ENCODE results near the gene BEND3.

DNA sequence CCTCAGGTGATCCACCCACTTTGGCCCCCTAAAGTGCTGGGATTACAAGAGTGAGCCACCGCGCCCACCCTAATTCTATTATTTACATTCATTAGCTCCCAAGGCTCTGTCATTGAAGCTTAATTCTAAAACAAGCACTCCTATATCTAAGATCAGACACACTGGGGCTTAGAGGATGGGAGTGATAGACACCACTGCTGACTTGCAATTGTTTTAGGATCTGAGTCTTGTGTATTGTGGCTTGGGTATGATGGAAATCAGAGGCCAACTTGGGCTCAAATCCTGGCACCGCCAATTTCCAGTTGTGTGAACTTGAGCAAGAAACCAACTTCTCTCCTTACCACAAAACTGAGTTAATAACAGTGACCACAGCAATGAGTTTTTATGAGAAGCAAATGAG, 52.6 kb downstream of the BEND3 start:
- TF ChIP-seq, protein P1, sequence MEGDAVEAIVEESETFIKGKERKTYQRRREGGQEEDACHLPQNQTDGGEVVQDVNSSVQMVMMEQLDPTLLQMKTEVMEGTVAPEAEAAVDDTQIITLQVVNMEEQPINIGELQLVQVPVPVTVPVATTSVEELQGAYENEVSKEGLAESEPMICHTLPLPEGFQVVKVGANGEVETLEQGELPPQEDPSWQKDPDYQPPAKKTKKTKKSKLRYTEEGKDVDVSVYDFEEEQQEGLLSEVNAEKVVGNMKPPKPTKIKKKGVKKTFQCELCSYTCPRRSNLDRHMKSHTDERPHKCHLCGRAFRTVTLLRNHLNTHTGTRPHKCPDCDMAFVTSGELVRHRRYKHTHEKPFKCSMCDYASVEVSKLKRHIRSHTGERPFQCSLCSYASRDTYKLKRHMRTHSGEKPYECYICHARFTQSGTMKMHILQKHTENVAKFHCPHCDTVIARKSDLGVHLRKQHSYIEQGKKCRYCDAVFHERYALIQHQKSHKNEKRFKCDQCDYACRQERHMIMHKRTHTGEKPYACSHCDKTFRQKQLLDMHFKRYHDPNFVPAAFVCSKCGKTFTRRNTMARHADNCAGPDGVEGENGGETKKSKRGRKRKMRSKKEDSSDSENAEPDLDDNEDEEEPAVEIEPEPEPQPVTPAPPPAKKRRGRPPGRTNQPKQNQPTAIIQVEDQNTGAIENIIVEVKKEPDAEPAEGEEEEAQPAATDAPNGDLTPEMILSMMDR (IDR thresholded peaks at IDR 0.05; ENCODE audit: low read depth, low read length) = no peak
- TF ChIP-seq MYC (IDR thresholded peaks at IDR 0.05; ENCODE audit: low read depth, low read length) = no peak
- TF ChIP-seq, protein P2, sequence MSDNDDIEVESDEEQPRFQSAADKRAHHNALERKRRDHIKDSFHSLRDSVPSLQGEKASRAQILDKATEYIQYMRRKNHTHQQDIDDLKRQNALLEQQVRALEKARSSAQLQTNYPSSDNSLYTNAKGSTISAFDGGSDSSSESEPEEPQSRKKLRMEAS (IDR thresholded peaks at IDR 0.05; ENCODE audit: low read depth, low read length) = no peak
